Measurements from ENCODE around the gene EPN1.

Gene EPN1

GRCh38 chr19:55661826-55662225, 13.2 kb upstream of the EPN1 start:
- H3K27me3 ChIP-seq (ENCODE audit: insufficient read depth, low read length), result no peaks in the 10 kb centered on the region
- H3K4me1 ChIP-seq (ENCODE audit: control insufficient read depth, insufficient read depth, low read length, unreplicated experiment), result peaks cover 19% of the 10 kb centered on the region
- H2AFZ ChIP-seq (ENCODE audit: low read length, unreplicated experiment), result no peak overlapping the region
- H3K36me3 ChIP-seq (ENCODE audit: insufficient read depth, low read length), result peaks cover 2% of the 10 kb centered on the region; the same call in 1 of the 2 replicates
- no peak overlapping the region for H3K4me3 ChIP-seq (ENCODE audit: low read depth, low read length)
- H3K79me2 ChIP-seq (ENCODE audit: control insufficient read depth, insufficient read depth, low read length, unreplicated experiment), result peaks cover 73% of the 10 kb centered on the region
- no peak overlapping the region for H3K27ac ChIP-seq (ENCODE audit: low read depth, low read length)

DNA sequence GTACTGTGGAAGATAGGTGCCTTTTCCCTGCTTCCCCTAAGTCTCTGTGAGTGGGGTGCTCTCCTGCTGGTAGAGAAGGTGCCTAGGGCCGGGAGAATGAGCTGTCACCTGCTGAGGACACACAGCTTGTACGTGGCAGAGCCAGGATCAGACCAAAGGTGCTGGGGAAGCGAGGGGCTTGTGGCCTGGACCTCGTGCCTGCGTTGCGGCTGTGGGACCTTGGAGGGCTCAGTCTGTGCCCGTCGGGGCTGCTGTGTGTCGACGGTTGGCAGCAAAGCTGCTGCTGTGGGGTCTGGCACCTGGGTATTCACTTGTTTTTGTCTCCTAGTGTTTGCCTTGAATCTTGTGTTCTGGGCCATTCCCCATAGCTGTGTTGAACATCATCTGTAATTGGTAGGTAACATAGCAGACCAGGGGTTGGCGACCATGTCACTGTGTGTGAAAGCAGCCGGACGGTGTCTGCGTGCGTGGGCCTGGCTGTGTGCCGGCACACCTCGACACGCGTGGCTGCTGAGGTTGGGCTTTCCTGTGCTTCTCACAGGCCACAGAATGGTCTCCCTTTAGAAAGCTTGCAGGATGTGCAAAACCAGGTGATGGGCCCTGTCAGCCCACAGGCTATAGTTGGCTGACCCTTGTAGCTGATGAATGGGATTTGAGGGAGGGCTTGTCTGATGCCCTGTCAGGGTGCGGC, 11.0 kb upstream of the EPN1 start:
- peaks cover 52% of the 10 kb centered on the region for H3K79me2 ChIP-seq (ENCODE audit: control insufficient read depth, insufficient read depth, low read length, unreplicated experiment)
- H3K36me3 ChIP-seq (ENCODE audit: insufficient read depth, low read length), result peaks cover 2% of the 10 kb centered on the region; the same call in 1 of the 2 replicates
- H3K4me1 ChIP-seq (ENCODE audit: control insufficient read depth, insufficient read depth, low read length, unreplicated experiment), result peaks cover 1% of the 10 kb centered on the region
- no peaks in the 10 kb centered on the region for H3K27me3 ChIP-seq (ENCODE audit: insufficient read depth, low read length)
- H3K4me3 ChIP-seq (ENCODE audit: low read depth, low read length), result no peak overlapping the region
- H3K27ac ChIP-seq (ENCODE audit: low read depth, low read length), result no peak overlapping the region
- H2AFZ ChIP-seq (ENCODE audit: low read length, unreplicated experiment), result no peak overlapping the region

GRCh38 chr19:55666343-55667005, 8.6 kb upstream of the EPN1 start:
- H2AFZ ChIP-seq (ENCODE audit: low read length, unreplicated experiment), result no peak overlapping the region
- H3K27me3 ChIP-seq (ENCODE audit: insufficient read depth, low read length), result no peaks in the 10 kb centered on the region
- peaks cover 3% of the 10 kb centered on the region for H3K4me1 ChIP-seq (ENCODE audit: control insufficient read depth, insufficient read depth, low read length, unreplicated experiment)
- H3K4me3 ChIP-seq (ENCODE audit: low read depth, low read length), result no peak overlapping the region
- H3K27ac ChIP-seq (ENCODE audit: low read depth, low read length), result no peak overlapping the region
- peaks cover 38% of the 10 kb centered on the region for H3K79me2 ChIP-seq (ENCODE audit: control insufficient read depth, insufficient read depth, low read length, unreplicated experiment)
- H3K36me3 ChIP-seq (ENCODE audit: insufficient read depth, low read length), result peaks cover 2% of the 10 kb centered on the region; the same call in 1 of the 2 replicates

DNA sequence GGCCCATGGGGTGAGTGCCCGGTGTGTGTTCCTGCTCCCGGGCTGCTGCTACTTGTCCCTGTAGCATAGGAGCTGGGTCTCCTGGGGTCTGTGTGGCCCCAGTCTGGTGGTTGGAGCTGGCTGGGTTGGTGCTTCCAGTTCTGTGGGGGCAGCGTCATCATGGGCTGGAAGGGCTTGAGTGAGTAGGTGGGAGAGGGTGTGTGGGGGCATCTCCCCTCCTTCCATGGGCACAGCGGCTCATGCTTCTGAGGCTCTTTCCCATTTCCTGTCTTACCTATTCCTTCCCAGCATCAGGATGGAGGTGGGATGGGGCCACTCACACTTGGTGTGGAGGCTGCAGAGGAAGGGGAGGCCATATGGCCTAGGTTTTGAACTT, 8.0 kb upstream of the EPN1 start:
- H2AFZ ChIP-seq (ENCODE audit: low read length, unreplicated experiment), result no peak overlapping the region
- H3K4me3 ChIP-seq (ENCODE audit: low read depth, low read length), result no peak overlapping the region
- H3K27ac ChIP-seq (ENCODE audit: low read depth, low read length), result no peak overlapping the region
- peaks cover 34% of the 10 kb centered on the region for H3K79me2 ChIP-seq (ENCODE audit: control insufficient read depth, insufficient read depth, low read length, unreplicated experiment)
- peaks cover 8% of the 10 kb centered on the region for H3K4me1 ChIP-seq (ENCODE audit: control insufficient read depth, insufficient read depth, low read length, unreplicated experiment)
- no peaks in the 10 kb centered on the region for H3K27me3 ChIP-seq (ENCODE audit: insufficient read depth, low read length)
- peaks cover 2% of the 10 kb centered on the region; the same call in 1 of the 2 replicates for H3K36me3 ChIP-seq (ENCODE audit: insufficient read depth, low read length)

DNA sequence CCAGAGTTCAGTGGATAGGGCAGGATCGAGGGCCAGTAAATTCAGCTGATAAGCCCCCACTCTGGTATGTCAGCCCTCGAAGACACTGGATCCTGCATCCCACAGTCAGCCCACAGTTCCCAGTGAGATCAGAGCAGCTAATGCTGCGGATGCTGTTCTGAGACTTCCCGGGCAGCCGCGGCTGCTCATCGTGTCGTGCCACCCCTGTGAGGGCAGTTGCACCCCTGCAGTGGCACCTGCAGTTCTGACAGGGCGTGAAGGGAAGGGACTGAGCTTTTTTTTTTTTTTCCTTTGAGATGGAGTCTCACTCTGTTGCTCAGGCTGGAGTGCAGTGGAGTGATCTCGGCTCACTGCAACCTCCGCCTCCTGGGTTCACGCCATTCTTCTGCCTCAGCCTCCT, 7.5 kb upstream of the EPN1 start:
- peaks cover 34% of the 10 kb centered on the region for H3K79me2 ChIP-seq (ENCODE audit: control insufficient read depth, insufficient read depth, low read length, unreplicated experiment)
- H3K27me3 ChIP-seq (ENCODE audit: insufficient read depth, low read length), result no peaks in the 10 kb centered on the region
- peaks cover 13% of the 10 kb centered on the region for H3K4me1 ChIP-seq (ENCODE audit: control insufficient read depth, insufficient read depth, low read length, unreplicated experiment)
- H3K36me3 ChIP-seq (ENCODE audit: insufficient read depth, low read length), result peaks cover 2% of the 10 kb centered on the region; the same call in 1 of the 2 replicates
- H2AFZ ChIP-seq (ENCODE audit: low read length, unreplicated experiment), result no peak overlapping the region
- H3K4me3 ChIP-seq (ENCODE audit: low read depth, low read length), result no peak overlapping the region
- H3K27ac ChIP-seq (ENCODE audit: low read depth, low read length), result no peak overlapping the region

DNA sequence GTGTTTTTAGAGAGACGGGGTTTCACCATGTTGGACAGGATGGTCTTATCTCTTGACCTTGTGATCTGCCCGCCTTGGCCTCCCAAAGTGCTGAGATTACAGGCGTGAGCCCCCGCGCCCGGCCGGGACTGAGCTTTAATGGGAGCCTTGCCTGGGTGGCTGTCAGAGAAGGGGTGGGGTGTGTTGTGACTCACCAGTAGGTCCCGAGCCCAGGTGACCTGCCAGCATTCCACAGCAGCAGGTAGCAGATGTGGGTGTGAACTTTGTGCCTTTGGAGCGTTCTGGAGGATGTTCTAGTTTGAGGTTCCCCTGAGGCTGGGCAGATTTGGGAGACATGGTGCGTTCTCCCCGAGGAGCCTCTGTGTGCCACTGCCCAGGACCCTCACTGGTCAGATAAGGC, 7.1 kb upstream of the EPN1 start:
- H3K4me1 ChIP-seq (ENCODE audit: control insufficient read depth, insufficient read depth, low read length, unreplicated experiment), result peaks cover 13% of the 10 kb centered on the region
- H3K36me3 ChIP-seq (ENCODE audit: insufficient read depth, low read length), result peaks cover 2% of the 10 kb centered on the region; the same call in 1 of the 2 replicates
- H2AFZ ChIP-seq (ENCODE audit: low read length, unreplicated experiment), result no peak overlapping the region
- no peak overlapping the region for H3K27ac ChIP-seq (ENCODE audit: low read depth, low read length)
- no peak overlapping the region for H3K4me3 ChIP-seq (ENCODE audit: low read depth, low read length)
- peaks cover 30% of the 10 kb centered on the region for H3K79me2 ChIP-seq (ENCODE audit: control insufficient read depth, insufficient read depth, low read length, unreplicated experiment)
- no peaks in the 10 kb centered on the region for H3K27me3 ChIP-seq (ENCODE audit: insufficient read depth, low read length)

DNA sequence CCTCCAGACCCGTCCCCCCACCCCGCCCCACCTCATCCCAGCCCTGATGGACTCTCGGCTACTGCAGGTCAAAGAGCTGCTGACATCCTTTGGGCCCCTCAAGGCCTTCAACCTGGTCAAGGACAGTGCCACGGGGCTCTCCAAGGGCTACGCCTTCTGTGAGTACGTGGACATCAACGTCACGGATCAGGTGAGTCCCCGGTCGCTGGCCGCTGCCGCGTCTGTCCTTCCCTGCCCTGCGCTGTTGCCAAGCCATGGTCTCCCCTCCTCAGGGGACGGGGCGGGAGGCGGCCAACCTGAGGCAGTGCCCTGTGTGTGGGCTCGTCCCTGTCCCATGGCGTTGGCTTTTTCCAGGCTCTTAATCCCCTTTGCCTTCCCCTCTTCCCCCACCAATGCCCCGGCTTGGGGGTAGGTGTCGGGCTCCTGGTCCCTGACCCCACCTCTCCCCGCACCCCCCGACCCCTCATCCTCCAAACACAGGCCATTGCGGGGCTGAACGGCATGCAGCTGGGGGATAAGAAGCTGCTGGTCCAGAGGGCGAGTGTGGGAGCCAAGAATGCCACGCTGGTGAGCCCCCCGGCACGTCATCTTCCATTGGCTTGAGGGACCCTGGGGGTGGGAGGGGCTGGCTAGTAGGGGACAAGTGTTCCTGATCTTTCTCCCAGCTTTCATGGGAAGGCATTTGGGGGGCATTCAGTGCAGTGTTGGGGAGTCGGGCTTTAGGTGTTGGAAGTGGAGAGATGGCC, 6.2 kb upstream of the EPN1 start:
- peaks cover 16% of the 10 kb centered on the region for H3K4me1 ChIP-seq (ENCODE audit: control insufficient read depth, insufficient read depth, low read length, unreplicated experiment)
- peaks cover 2% of the 10 kb centered on the region; the same call in 1 of the 2 replicates for H3K36me3 ChIP-seq (ENCODE audit: insufficient read depth, low read length)
- H3K4me3 ChIP-seq (ENCODE audit: low read depth, low read length), result no peak overlapping the region
- no peak overlapping the region for H2AFZ ChIP-seq (ENCODE audit: low read length, unreplicated experiment)
- H3K79me2 ChIP-seq (ENCODE audit: control insufficient read depth, insufficient read depth, low read length, unreplicated experiment), result peaks cover 29% of the 10 kb centered on the region
- H3K27ac ChIP-seq (ENCODE audit: low read depth, low read length), result no peak overlapping the region
- H3K27me3 ChIP-seq (ENCODE audit: insufficient read depth, low read length), result no peaks in the 10 kb centered on the region

DNA sequence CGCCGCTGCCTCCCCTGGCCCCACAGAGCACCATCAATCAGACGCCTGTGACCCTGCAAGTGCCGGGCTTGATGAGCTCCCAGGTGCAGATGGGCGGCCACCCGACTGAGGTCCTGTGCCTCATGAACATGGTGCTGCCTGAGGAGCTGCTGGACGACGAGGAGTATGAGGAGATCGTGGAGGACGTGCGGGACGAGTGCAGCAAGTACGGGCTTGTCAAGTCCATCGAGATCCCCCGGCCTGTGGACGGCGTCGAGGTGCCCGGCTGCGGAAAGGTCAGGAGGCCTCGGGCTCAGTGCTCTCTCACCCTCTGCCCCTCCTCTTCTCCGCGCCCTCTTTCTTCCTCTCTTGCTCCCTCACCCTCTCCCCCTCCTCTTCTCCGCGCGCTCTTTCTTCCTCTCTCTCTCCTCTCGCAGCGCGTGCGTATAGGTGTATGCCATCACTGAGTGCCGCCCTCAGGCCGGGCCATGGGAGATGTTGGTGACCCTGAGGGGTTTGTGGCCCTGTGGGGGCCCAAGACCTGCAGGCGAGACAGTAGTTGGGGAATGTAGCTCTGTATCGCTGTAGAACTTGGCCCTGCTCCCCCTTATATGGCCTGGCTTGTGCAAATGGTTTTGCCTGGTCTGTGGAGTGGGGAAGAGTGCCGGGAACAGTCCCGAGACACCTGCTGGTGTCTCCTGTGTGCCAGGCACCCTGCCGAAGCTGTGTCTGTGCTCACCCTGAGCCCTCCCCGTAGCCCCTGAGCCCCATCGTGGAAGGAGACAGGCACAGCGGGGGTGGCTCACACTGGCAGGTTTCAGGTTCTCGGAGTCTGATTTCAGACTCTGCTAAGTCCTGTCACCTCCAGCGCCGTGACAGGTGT, 5.4 kb upstream of the EPN1 start:
- Histone ChIP-seq H2AFZ (ENCODE audit: low read length, unreplicated experiment) (no peak overlapping the region), H3K36me3 (ENCODE audit: insufficient read depth, low read length) (peaks cover 2% of the 10 kb centered on the region; the same call in 1 of the 2 replicates), H3K27me3 (ENCODE audit: insufficient read depth, low read length) (no peaks in the 10 kb centered on the region), H3K79me2 (ENCODE audit: control insufficient read depth, insufficient read depth, low read length, unreplicated experiment) (peaks cover 31% of the 10 kb centered on the region), H3K4me3 (ENCODE audit: low read depth, low read length) (no peak overlapping the region), H3K27ac (ENCODE audit: low read depth, low read length) (no peak overlapping the region), H3K4me1 (ENCODE audit: control insufficient read depth, insufficient read depth, low read length, unreplicated experiment) (peaks cover 20% of the 10 kb centered on the region)

GRCh38 chr19:55670280-55671053, 4.6 kb upstream of the EPN1 start:
- H3K4me1 ChIP-seq (ENCODE audit: control insufficient read depth, insufficient read depth, low read length, unreplicated experiment), result peaks cover 20% of the 10 kb centered on the region
- H3K79me2 ChIP-seq (ENCODE audit: control insufficient read depth, insufficient read depth, low read length, unreplicated experiment), result peaks cover 35% of the 10 kb centered on the region
- H3K4me3 ChIP-seq (ENCODE audit: low read depth, low read length), result no peak overlapping the region
- H3K27ac ChIP-seq (ENCODE audit: low read depth, low read length), result no peak overlapping the region
- H2AFZ ChIP-seq (ENCODE audit: low read length, unreplicated experiment), result no peak overlapping the region
- peaks cover 2% of the 10 kb centered on the region; the same call in 1 of the 2 replicates for H3K36me3 ChIP-seq (ENCODE audit: insufficient read depth, low read length)
- H3K27me3 ChIP-seq (ENCODE audit: insufficient read depth, low read length), result no peaks in the 10 kb centered on the region

Data from ACC112 (cell line).